Smooth muscle cell of the umbilical artery (primary cell): Measurements from ENCODE around the gene RAP2B. TPM values are rescaled to one million over a fixed set of nuclear protein-coding genes. Genes with fewer than 3 reads are reported as not detected.

Experiments
- total RNA-seq: library from RNA; depleted of rRNA; stranded (reverse); fragments of >200 nt; gene quantifications from 2 replicates; pipeline ENCODE4 v1.2.3, GENCODE V29; 2014

The RAP2B gene
- 14.8 and 23.5 TPM in 2 replicates for total RNA-seq

DNA sequence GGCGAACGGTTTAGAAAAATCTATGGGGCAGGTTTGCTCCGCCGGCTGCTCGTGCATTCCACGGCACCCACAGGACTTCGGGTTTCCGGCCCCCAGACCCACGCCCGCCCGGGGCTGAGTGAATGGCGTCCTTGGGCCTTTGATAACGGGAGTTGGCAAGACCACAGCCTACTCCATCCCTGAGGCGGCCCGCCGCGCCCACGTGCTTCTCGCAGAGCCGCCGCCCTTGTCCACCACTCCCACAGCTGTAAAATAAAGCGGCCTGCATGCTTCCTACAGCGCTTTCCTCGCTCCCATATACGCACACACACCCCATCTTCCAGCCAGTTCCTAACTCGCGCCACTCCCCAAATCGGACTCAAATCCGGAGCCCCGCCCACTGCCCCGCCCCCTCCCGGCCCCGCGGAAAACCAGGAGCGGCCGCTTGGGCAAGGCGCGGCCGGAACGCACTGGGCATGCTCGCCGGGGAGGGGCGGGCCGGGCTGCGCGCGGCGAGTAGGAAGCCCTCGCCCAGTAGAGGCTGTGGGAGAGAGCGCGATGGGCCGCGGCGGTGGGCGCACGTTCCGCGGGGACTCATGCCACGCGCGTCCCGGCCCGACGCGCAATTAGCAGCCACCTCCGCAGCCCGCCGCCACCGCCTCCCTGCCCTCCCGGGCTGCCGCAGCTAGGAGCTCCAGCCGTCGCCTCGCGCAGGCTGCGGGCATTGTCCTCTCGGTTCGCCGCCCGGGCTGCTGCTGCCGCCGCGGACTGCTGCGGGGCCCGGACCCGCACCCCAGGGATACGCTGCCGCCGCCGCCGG lies at the start of gene RAP2B:
RAP2B (plus strand) TSS at position 513 of the 799 bp plus-strand sequence. CDS start 468 bp downstream, outside the sequence.

